Smooth muscle cell (in vitro differentiated cells): ENCODE data around the gene RNF166. TPM values are rescaled to one million over a fixed set of nuclear protein-coding genes. Genes with fewer than 3 reads are reported as not detected.

Experiments used
- DNase-seq: peaks from one replicate; lab custom pipeline; 2025; ENCODE audit not compliant: unreplicated experiment; lab: John Stamatoyannopoulos, UW
- H2AFZ ChIP-seq: fragments of 200-600 bp; sonication (generic); 2 replicates; pipeline ENCODE4 v1.6.0; 2016; ENCODE audit warnings: antibody characterized with exemption, low read depth, mild to moderate bottlenecking
- H3F3A ChIP-seq: fragments of 200-600 bp; sonication (generic); 2 replicates; pipeline ENCODE4 v1.6.0; 2017; ENCODE audit warnings: antibody characterized with exemption, low read depth
- H3K27ac ChIP-seq: fragments of 200-600 bp; sonication (generic); 2 replicates; pipeline ENCODE4 v1.5.1; 2016; ENCODE audit warnings: low read depth, mild to moderate bottlenecking
- H3K27me3 ChIP-seq: fragments of 200-600 bp; sonication (generic); 2 replicates; pipeline ENCODE4 v1.6.1; 2016; ENCODE audit warnings: low read depth, mild to moderate bottlenecking
- H3K36me3 ChIP-seq: fragments of 200-600 bp; sonication (generic); 2 replicates; pipeline ENCODE4 v1.5.1; 2016; ENCODE audit warnings: low read depth
- H3K4me1 ChIP-seq: fragments of 200-600 bp; sonication (generic); 2 replicates; pipeline ENCODE4 v1.5.1; 2016; ENCODE audit warnings: low read depth
- H3K4me2 ChIP-seq: fragments of 200-600 bp; sonication (generic); 2 replicates; pipeline ENCODE4 v1.6.0; 2016; ENCODE audit warnings: mild to moderate bottlenecking
- H3K4me3 ChIP-seq: fragments of 200-600 bp; sonication (generic); 2 replicates; pipeline ENCODE4 v1.5.1; 2016; ENCODE audit warnings: mild to moderate bottlenecking
- H3K79me2 ChIP-seq: fragments of 200-600 bp; sonication (generic); 2 replicates; pipeline ENCODE4 v1.6.0; 2016; ENCODE audit warnings: low read depth, mild to moderate bottlenecking
- H3K9ac ChIP-seq: fragments of 200-600 bp; sonication (generic); 2 replicates; pipeline ENCODE4 v1.6.0; 2016; ENCODE audit warnings: low read depth
- H3K9me3 ChIP-seq: fragments of 200-600 bp; sonication (generic); replicated peaks from 2 replicates; pipeline ENCODE4 v1.5.1; 2016; ENCODE audit warnings: low read depth
- H4K20me1 ChIP-seq: fragments of 200-600 bp; sonication (generic); 2 replicates; pipeline ENCODE4 v1.6.0; 2016; ENCODE audit warnings: low read depth
- WGBS: methylation state at CpG from one replicate; pipeline ENCODE4 v1.1.7; 2016; ENCODE audit warnings: low lambda C conversion rate; 5-methylcytosine and 5-hydroxymethylcytosine counted together
- polyA plus RNA-seq: library from polyadenylated mRNA; unstranded; fragments of >200 nt; fragmentation: Nextera tagmentation; extraction: Ambion mirVana; gene quantifications from 2 replicates; pipeline ENCODE4 v1.2.1, GENCODE V29; 2016
- total RNA-seq: library from RNA; depleted of rRNA; stranded (reverse); fragments of >200 nt; gene quantifications from 2 replicates; pipeline ENCODE4 v1.2.3, GENCODE V29; 2014
- TF ChIP-seq, protein P1 (sequence below): fragments of 200-600 bp; sonication (generic); IDR thresholded peaks from 2 replicates; pipeline ENCODE4 v1.5.1; 2017; ENCODE audit warnings: borderline replicate concordance, mild to moderate bottlenecking, antibody characterized with exemption; ENCODE audit not compliant: insufficient read depth, poor library complexity, severe bottlenecking

Gene RNF166
- total and polyA plus RNA-seq, 2 experiments from 2014 or later = 10.1 to 17.3 TPM

DNA sequence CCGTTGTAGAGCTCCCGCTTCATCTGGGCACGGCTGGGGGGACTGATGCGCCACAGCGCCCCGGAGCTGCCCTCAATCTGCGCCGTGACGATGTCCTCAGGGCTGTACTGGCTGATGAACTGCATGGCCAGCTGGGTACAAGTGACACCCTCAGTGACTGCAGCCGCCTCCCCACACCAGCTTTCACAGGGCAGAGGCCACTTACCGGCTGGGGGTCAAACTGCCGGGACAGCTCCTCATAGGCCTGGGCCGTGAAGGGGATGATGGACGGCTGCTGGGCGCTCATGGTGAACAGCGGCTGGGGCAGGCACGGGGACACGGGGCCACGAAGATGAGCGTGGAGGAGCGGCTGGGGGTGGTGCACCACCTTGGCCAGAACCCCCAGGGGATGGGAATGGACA, 10.4 kb upstream of the RNF166 start:
- peaks cover 6% of the 10 kb centered on the region for H3K36me3 ChIP-seq
- no peaks in the 10 kb centered on the region for H3K27me3 ChIP-seq
- WGBS = 98% methylated on average over 21 of the region's 21 CpGs
- no peaks in the 10 kb centered on the region for H3K9me3 ChIP-seq
- no peaks in the 10 kb centered on the region for H3K79me2 ChIP-seq
- H4K20me1 ChIP-seq = peaks cover 24% of the 10 kb centered on the region
- no peak overlapping the region for H2AFZ ChIP-seq
- H3K4me3 ChIP-seq = no peak overlapping the region
- no peak overlapping the region for H3K27ac ChIP-seq
- TF ChIP-seq, protein P1, sequence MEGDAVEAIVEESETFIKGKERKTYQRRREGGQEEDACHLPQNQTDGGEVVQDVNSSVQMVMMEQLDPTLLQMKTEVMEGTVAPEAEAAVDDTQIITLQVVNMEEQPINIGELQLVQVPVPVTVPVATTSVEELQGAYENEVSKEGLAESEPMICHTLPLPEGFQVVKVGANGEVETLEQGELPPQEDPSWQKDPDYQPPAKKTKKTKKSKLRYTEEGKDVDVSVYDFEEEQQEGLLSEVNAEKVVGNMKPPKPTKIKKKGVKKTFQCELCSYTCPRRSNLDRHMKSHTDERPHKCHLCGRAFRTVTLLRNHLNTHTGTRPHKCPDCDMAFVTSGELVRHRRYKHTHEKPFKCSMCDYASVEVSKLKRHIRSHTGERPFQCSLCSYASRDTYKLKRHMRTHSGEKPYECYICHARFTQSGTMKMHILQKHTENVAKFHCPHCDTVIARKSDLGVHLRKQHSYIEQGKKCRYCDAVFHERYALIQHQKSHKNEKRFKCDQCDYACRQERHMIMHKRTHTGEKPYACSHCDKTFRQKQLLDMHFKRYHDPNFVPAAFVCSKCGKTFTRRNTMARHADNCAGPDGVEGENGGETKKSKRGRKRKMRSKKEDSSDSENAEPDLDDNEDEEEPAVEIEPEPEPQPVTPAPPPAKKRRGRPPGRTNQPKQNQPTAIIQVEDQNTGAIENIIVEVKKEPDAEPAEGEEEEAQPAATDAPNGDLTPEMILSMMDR = no peak
- no peak for DNase-seq
- H3F3A ChIP-seq = no peaks in the 10 kb centered on the region
- H3K4me1 ChIP-seq = no peaks in the 10 kb centered on the region
- no peak overlapping the region for H3K9ac ChIP-seq
- H3K4me2 ChIP-seq = no peak overlapping the region

DNA sequence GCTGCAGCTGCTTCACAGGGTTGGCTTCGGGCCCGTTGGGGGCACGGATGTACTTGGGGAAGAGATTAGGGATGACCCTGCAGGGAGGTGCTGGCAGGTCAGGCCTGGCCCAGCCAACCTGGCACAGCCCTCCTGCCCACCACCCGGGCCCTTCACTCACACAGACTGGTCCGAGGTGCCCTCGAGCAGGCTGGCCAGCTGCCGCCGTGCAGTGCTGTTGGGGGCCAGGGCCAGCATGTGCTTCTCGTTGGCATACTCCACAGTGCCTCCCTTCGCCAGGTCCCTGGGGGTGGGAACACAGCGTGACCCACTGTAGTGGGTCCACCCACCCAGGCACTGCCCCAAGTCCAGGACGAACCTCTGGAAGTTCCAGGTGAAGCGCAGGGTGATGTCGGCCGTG, 10.0 kb upstream of the RNF166 start:
- H4K20me1 ChIP-seq = peaks cover 24% of the 10 kb centered on the region
- peaks cover 6% of the 10 kb centered on the region for H3K36me3 ChIP-seq
- TF ChIP-seq, protein P1 = no peak
- 97% methylated on average over 12 of the region's 15 CpGs for WGBS
- H3K4me1 ChIP-seq = no peaks in the 10 kb centered on the region
- H3K9me3 ChIP-seq = no peaks in the 10 kb centered on the region
- no peaks in the 10 kb centered on the region for H3K79me2 ChIP-seq
- H3K27ac ChIP-seq = no peak overlapping the region
- no peaks in the 10 kb centered on the region for H3K27me3 ChIP-seq
- H3K9ac ChIP-seq = no peak overlapping the region
- H3K4me3 ChIP-seq = no peak overlapping the region
- H3K4me2 ChIP-seq = no peak overlapping the region
- no peak for DNase-seq
- H2AFZ ChIP-seq = no peak overlapping the region
- H3F3A ChIP-seq = no peaks in the 10 kb centered on the region

DNA sequence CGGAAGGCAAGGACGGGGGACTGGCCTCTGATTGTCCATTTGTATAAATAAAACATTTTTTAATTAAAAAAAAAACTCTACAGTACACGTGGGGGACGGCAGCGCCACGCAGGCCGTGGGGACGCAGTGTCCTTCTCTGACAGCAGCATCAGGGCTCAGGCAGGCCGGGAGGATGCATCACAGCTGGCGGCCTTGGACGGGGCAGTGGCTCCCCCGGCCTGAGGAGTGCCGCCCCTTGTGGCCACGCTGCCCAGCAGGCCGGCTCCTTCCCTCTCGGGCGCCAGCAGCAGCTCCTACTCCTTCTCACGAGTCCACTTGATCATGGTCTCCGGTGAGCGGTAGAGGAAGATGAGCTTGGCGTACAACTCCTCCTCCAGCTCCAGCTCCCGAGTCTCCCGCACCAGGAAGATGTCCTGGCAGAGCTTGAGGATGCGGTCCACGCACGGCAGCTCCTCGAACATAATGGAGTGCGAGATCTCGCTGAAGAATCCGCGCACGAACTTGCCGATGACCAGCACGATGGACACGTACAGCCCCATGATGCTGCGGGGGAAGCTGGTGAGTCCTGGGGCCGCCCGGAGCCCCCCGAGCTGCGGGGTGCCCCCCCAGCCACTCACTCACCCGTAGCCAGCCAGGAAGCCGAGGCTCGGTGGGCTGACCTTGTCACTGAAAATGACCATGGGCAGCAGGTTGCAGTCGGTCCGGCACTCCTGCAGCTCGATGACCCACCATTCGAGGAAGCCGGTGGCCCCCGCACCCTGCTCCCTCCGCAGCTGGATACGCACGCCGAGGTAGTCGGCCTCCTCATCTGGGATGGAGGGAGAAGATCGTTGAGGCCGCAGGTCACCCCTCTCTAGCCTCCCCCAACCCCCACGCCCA, 9.3 kb upstream of the RNF166 start:
- TF ChIP-seq, protein P1 = no peak
- Histone ChIP-seq H2AFZ (no peak overlapping the region), H3K9me3 (no peaks in the 10 kb centered on the region), H3K4me1 (no peaks in the 10 kb centered on the region), H3K9ac (no peak overlapping the region), H3K27ac (no peak overlapping the region), H3K79me2 (no peaks in the 10 kb centered on the region), H3K4me2 (no peak overlapping the region), H3K4me3 (no peak overlapping the region), H3F3A (no peaks in the 10 kb centered on the region), H3K36me3 (peaks cover 6% of the 10 kb centered on the region), H3K27me3 (no peaks in the 10 kb centered on the region), H4K20me1 (peaks cover 24% of the 10 kb centered on the region)
- DNase-seq = no peak
- WGBS = 97% methylated on average over 57 of the region's 57 CpGs
